SH-SY5Y (cell line): Measurements from ENCODE around the gene MED13L.

ENCODE experiments used
- GATA2 ChIP-seq: IDR thresholded peaks from 2 replicates; pipeline ENCODE4 v1.6.1; 2011; ENCODE audit warnings: mild to moderate bottlenecking, low read depth, low read length
- GATA3 ChIP-seq: IDR thresholded peaks from 2 replicates; pipeline ENCODE4 v1.6.1; 2011; ENCODE audit warnings: low read depth, mild to moderate bottlenecking, low read length, moderate library complexity

GRCh38 chr12:116089080-116089479, 188.4 kb downstream of the MED13L start:
- no peak for TF ChIP-seq GATA2
- TF ChIP-seq GATA3, result no peak
